ENCODE data around the gene TLE1.

TLE1 gene

GRCh38 chr9:81556923-81557322, 132.4 kb downstream of the TLE1 start:
- in situ Hi-C loops (cut with MboI; ENCODE audit: low sequenced_read_pairs): no loop called here

- in situ Hi-C loops (cut with MboI; ENCODE audit: low sequenced_read_pairs): no loop called here
Observed at GRCh38 chr9:81552581-81552991, 136.8 kb downstream of the TLE1 start.

GRCh38 chr9:81550207-81550583, 139.2 kb downstream of the TLE1 start:
- in situ Hi-C loops (cut with MboI; ENCODE audit: low sequenced_read_pairs): no loop called here

- in situ Hi-C loops (cut with MboI; ENCODE audit: low sequenced_read_pairs): no loop called here
Observed at GRCh38 chr9:81549500-81550206, 139.7 kb downstream of the TLE1 start.

GRCh38 chr9:81548911-81549310, 140.4 kb downstream of the TLE1 start:
- in situ Hi-C loops (cut with MboI; ENCODE audit: low sequenced_read_pairs): no loop called here

GRCh38 chr9:81546489-81546888, 142.9 kb downstream of the TLE1 start:
- in situ Hi-C loops (cut with MboI; ENCODE audit: low sequenced_read_pairs): no loop called here

GRCh38 chr9:81543695-81544094, 145.7 kb downstream of the TLE1 start:
- in situ Hi-C loops (cut with MboI; ENCODE audit: low sequenced_read_pairs): no loop called here

GRCh38 chr9:81542118-81542889, 147.0 kb downstream of the TLE1 start:
- in situ Hi-C loops (cut with MboI; ENCODE audit: low sequenced_read_pairs): no loop called here

GRCh38 chr9:81540142-81540710, 149.1 kb downstream of the TLE1 start:
- in situ Hi-C loops (cut with MboI; ENCODE audit: low sequenced_read_pairs): no loop called here

- in situ Hi-C loops (cut with MboI; ENCODE audit: low sequenced_read_pairs): no loop called here
Observed at GRCh38 chr9:81539317-81539716, 150.0 kb downstream of the TLE1 start.

- in situ Hi-C loops (cut with MboI; ENCODE audit: low sequenced_read_pairs): no loop called here
Observed at GRCh38 chr9:81538890-81539289, 150.5 kb downstream of the TLE1 start.

- in situ Hi-C loops (cut with MboI; ENCODE audit: low sequenced_read_pairs): no loop called here
Observed at GRCh38 chr9:81537964-81538363, 151.4 kb downstream of the TLE1 start.

GRCh38 chr9:81536242-81537025, 152.9 kb downstream of the TLE1 start:
- in situ Hi-C loops (cut with MboI; ENCODE audit: low sequenced_read_pairs): no loop called here

GRCh38 chr9:81535542-81536241, 153.7 kb downstream of the TLE1 start:
- in situ Hi-C loops (cut with MboI; ENCODE audit: low sequenced_read_pairs): no loop called here

GRCh38 chr9:81534138-81534875, 155.0 kb downstream of the TLE1 start:
- in situ Hi-C loops (cut with MboI; ENCODE audit: low sequenced_read_pairs): no loop called here
